HepG2 (cell line): ENCODE measurements around the gene XKR7. TPM values are rescaled to one million over a fixed set of nuclear protein-coding genes. Genes with fewer than 3 reads are reported as not detected.

Experiments
- ATAC-seq: fragments of 200-7000 bp; cut with Tn5 transposase; 3 replicates; pipeline ENCODE4 v1.9.1; 2020; ENCODE audit warnings: mild to moderate bottlenecking, moderate library complexity
- BruUV-seq: library from RNA; stranded (reverse); fragments of 400-500 nt; replicated peaks from 2 replicates; lab custom pipeline; 2021; lab: Mats Ljungman, UMichigan
- CTCF ChIA-PET: fragments of 300-600 bp; formaldehyde crosslinking; extraction: SDS; loops from one replicate; lab custom pipeline; 2021; ENCODE audit warnings: low total read pairs, inconsistent platforms, low intra/inter-chr PET ratio; lab: Yijun Ruan, JAX
- POLR2A ChIA-PET: fragments of 350-600 bp; sonication (Branson Sonifier 250); formaldehyde crosslinking; loops from one replicate; lab custom pipeline; 2020; ENCODE audit warnings: antibody characterized with exemption, inconsistent platforms; lab: Yijun Ruan, JAX
- DNase-seq: peaks from one replicate; pipeline ENCODE4 v3.0.0-alpha.2; 2015; ENCODE audit warnings: low spot score
- FAIRE-seq: peaks from 3 replicates; lab custom pipeline; 2011; peaks lifted over from hg19 to GRCh38; lab: Jason Lieb, UNC
- H2AFZ ChIP-seq: one replicate; pipeline ENCODE4 v1.6.1; 2011; ENCODE audit warnings: low read length, inconsistent platforms
- H3K27ac ChIP-seq: fragments of 300-600 bp; 3 replicates; pipeline ENCODE4 v1.8.0; 2011; ENCODE audit warnings: mixed run types, mild to moderate bottlenecking, mixed read lengths, low read length, inconsistent platforms; ENCODE audit not compliant: insufficient read depth; ENCODE audit errors: extremely low read length
- H3K27me3 ChIP-seq, 2 experiments: fragments of 200-600 bp in 1 of 2; 2 replicates in 1 of 2; 3 replicates in 1 of 2; pipeline versions ENCODE4 v1.6.0 to v1.8.0; 2011; ENCODE audit warnings: low read length in 2 of 2, mild to moderate bottlenecking in 2 of 2, moderate library complexity in 2 of 2, inconsistent platforms in 1 of 2; ENCODE audit not compliant: insufficient read depth in 2 of 2, control insufficient read depth in 1 of 2
- H3K36me3 ChIP-seq, 2 experiments: fragments of 200-600 bp in 1 of 2; replicated peaks in 1 of 2; 2 replicates in 1 of 2; 3 replicates in 1 of 2; pipeline versions ENCODE4 v1.5.1 to v1.8.0; 2011; ENCODE audit warnings: low read length in 2 of 2, inconsistent platforms in 1 of 2; ENCODE audit not compliant: insufficient read depth in 2 of 2, control insufficient read depth in 1 of 2
- H3K4me1 ChIP-seq: 2 replicates; pipeline ENCODE4 v1.5.1; 2012; ENCODE audit warnings: low read length, inconsistent platforms; ENCODE audit not compliant: insufficient read depth
- H3K4me2 ChIP-seq: 2 replicates; pipeline ENCODE4 v1.6.0; 2011; ENCODE audit warnings: low read depth, low read length, inconsistent platforms
- H3K4me3 ChIP-seq, 3 experiments: fragments of 200-600 bp in 1 of 3; sonication (generic), shearing (Covaris generic) in 1 of 3; replicated peaks in 1 of 3; 2 replicates each; pipeline ENCODE4 v1.5.1; 2011 to 2016; ENCODE audit warnings: low read length in 3 of 3, inconsistent platforms in 2 of 3, low read depth in 2 of 3, mild to moderate bottlenecking in 2 of 3, control low read depth in 1 of 3, mixed read lengths in 1 of 3; ENCODE audit not compliant: insufficient read depth in 1 of 3
- H3K79me2 ChIP-seq: one replicate; pipeline ENCODE4 v1.6.1; 2011; ENCODE audit warnings: low read length, inconsistent platforms; ENCODE audit not compliant: insufficient read depth
- H3K9ac ChIP-seq: 2 replicates; pipeline ENCODE4 v1.6.0; 2011; ENCODE audit warnings: mild to moderate bottlenecking, low read depth, low read length, inconsistent platforms; ENCODE audit not compliant: insufficient read depth
- H3K9me3 ChIP-seq: 2 replicates; pipeline ENCODE4 v1.5.1; 2012; ENCODE audit warnings: mild to moderate bottlenecking, low read length
- H4K20me1 ChIP-seq: 2 replicates; pipeline ENCODE4 v1.6.0; 2011; ENCODE audit warnings: inconsistent platforms, mild to moderate bottlenecking, low read length, moderate library complexity; ENCODE audit not compliant: insufficient read depth
- CBFB ChIP-seq: sonication (generic); formaldehyde crosslinking; IDR thresholded peaks from 2 replicates; pipeline ENCODE4 v1.4.0; 2020; ENCODE audit warnings: missing genetic modification reagents
- E2F1 ChIP-seq: sonication (generic); formaldehyde crosslinking; IDR thresholded peaks from 2 replicates; pipeline ENCODE4 v1.5.0; 2020; ENCODE audit warnings: missing genetic modification reagents
- FOXO4 ChIP-seq: sonication (generic); formaldehyde crosslinking; conservative IDR thresholded peaks from 2 replicates; pipeline ENCODE4 v1.8.1; 2023; ENCODE audit warnings: missing genetic modification reagents
- ISX ChIP-seq: sonication (generic); formaldehyde crosslinking; conservative IDR thresholded peaks from 2 replicates; pipeline ENCODE4 v1.5.0; 2020; ENCODE audit warnings: missing genetic modification reagents
- MAX ChIP-seq: IDR thresholded peaks from 2 replicates; pipeline ENCODE4 v1.6.1; 2012; ENCODE audit warnings: inconsistent platforms
- NR3C1 ChIP-seq: sonication (generic); formaldehyde crosslinking; IDR thresholded peaks from 2 replicates; pipeline ENCODE4 v1.4.0; 2020; ENCODE audit warnings: missing genetic modification reagents
- ZBED4 ChIP-seq: sonication (generic); formaldehyde crosslinking; IDR thresholded peaks from 2 replicates; pipeline ENCODE4 v1.4.0; 2020; ENCODE audit warnings: missing genetic modification reagents, borderline replicate concordance
- ZFP36 ChIP-seq: fragments of 150-350 bp; IDR thresholded peaks from 2 replicates; pipeline ENCODE4 v1.6.1; 2018; ENCODE audit warnings: borderline replicate concordance, low read length, low read depth; ENCODE audit not compliant: partially characterized antibody
- ZNF101 ChIP-seq: sonication (generic); formaldehyde crosslinking; IDR thresholded peaks from 2 replicates; pipeline ENCODE4 v1.4.0; 2020; ENCODE audit warnings: mild to moderate bottlenecking, low read depth, missing genetic modification reagents, borderline replicate concordance
- ZNF737 ChIP-seq: sonication (generic); formaldehyde crosslinking; IDR thresholded peaks from 2 replicates; pipeline ENCODE4 v1.5.0; 2020; ENCODE audit warnings: missing genetic modification reagents, mild to moderate bottlenecking, borderline replicate concordance
- ZNF841 ChIP-seq: sonication (generic); formaldehyde crosslinking; IDR thresholded peaks from 2 replicates; pipeline ENCODE4 v1.8.1; 2023; ENCODE audit warnings: missing genetic modification reagents, borderline replicate concordance
- WGBS: methylation state at CpG from one replicate; pipeline ENCODE4 v1.1.6; 2017; ENCODE audit warnings: low lambda C conversion rate; 5-methylcytosine and 5-hydroxymethylcytosine counted together
- in situ Hi-C: cut with HindIII; loops from 2 replicates; pipeline ENCODE4 v1.10.0; 2017; ENCODE audit warnings: low pct_unique_long_range_greater_than_20kb; ENCODE audit not compliant: extremely low pct_ligation_motif_present
- intact Hi-C: fragments of 100-400 bp; cut with micrococcal nuclease; formaldehyde crosslinking; loops from one replicate; pipeline ENCODE4 v1.10.0; 2022; ENCODE audit not compliant: unreplicated experiment
- polyA plus RNA-seq, 8 experiments: library from polyadenylated mRNA; depleted of rRNA in 3 of 8; stranded (reverse) in 7 of 8; unstranded in 1 of 8; fragments of >200 nt; fragmentation: Illumina TruSeq in 4 of 8; extraction: Trizol in 4 of 8; gene quantifications; 2 replicates each; pipeline versions ENCODE4 v1.2.1 to v1.2.3, GENCODE V29; 2011 to 2016; ENCODE audit warnings: low read depth in 4 of 8, missing spikeins in 1 of 8, mixed read lengths in 1 of 8; ENCODE audit not compliant: insufficient read depth in 1 of 8
- total RNA-seq, 5 experiments: library from RNA; depleted of rRNA; stranded (reverse); fragments of >200 nt; fragmentation: Illumina TruSeq; extraction: Trizol; gene quantifications; 2 replicates each; pipeline ENCODE4 v1.2.3, GENCODE V29; 2016; ENCODE audit warnings: low read depth in 1 of 5
- TF ChIP-seq, protein P1 (sequence below): sonication (generic); formaldehyde crosslinking; IDR thresholded peaks from 2 replicates; pipeline ENCODE4 v1.8.1; 2023; ENCODE audit warnings: mild to moderate bottlenecking, missing genetic modification reagents
- TF ChIP-seq, protein P2 (sequence below): IDR thresholded peaks from 2 replicates; pipeline ENCODE4 v1.6.1; 2016

Gene XKR7
- total and polyA plus RNA-seq, 2 of the 13 experiments (the other 11 are each of a cell fraction or from before 2014, with no cell fraction given): not detected

DNA sequence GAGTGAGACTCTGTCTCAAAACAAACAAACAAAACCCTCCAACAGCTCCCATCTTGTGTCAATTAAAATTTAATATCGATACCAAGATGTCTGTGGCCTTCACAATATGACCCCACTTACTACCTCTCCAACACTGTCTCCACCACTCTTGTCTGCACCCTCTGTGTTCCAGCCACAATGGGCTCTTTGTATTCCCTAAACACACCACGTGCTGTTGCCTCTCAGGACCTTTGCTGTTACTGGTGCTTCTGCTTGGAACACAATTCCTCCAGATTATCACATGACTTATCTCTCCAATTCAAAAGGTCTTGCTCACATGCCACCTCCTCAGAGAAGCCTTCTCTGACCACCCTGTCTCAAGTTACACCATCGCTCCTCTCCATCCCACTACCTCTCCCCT, 78.0 kb downstream of the XKR7 start (continued):
- TF ChIP-seq E2F1 (no peak), CBFB (no peak), ISX (CRISPR knock-in tag) (no peak), ZNF841 (no peak), NR3C1 (CRISPR knock-in tag) (no peak), MAX (0 out of 2 replicates have a peak, but pooled peaks have one; percentile 43)
- TF ChIP-seq, protein P1, sequence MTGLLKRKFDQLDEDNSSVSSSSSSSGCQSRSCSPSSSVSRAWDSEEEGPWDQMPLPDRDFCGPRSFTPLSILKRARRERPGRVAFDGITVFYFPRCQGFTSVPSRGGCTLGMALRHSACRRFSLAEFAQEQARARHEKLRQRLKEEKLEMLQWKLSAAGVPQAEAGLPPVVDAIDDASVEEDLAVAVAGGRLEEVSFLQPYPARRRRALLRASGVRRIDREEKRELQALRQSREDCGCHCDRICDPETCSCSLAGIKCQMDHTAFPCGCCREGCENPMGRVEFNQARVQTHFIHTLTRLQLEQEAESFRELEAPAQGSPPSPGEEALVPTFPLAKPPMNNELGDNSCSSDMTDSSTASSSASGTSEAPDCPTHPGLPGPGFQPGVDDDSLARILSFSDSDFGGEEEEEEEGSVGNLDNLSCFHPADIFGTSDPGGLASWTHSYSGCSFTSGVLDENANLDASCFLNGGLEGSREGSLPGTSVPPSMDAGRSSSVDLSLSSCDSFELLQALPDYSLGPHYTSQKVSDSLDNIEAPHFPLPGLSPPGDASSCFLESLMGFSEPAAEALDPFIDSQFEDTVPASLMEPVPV: no peak
- TF ChIP-seq, protein P2, sequence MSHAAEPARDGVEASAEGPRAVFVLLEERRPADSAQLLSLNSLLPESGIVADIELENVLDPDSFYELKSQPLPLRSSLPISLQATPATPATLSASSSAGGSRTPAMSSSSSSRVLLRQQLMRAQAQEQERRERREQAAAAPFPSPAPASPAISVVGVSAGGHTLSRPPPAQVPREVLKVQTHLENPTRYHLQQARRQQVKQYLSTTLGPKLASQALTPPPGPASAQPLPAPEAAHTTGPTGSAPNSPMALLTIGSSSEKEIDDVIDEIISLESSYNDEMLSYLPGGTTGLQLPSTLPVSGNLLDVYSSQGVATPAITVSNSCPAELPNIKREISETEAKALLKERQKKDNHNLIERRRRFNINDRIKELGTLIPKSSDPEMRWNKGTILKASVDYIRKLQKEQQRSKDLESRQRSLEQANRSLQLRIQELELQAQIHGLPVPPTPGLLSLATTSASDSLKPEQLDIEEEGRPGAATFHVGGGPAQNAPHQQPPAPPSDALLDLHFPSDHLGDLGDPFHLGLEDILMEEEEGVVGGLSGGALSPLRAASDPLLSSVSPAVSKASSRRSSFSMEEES (CRISPR knock-in tag): peak; percentile 40; the same call in 1 of the 2 replicates
- TF ChIP-seq, all 625 proteins: peak for 8

- H3K9ac ChIP-seq: no peak overlapping the region
- H3K27me3 ChIP-seq: peaks cover 19 to 57% of the 10 kb centered on the region in 2 experiments
- POLR2A ChIA-PET: no interaction called here
- peaks cover 8% of the 10 kb centered on the region; the same call in 1 of the 2 replicates for H3K4me1 ChIP-seq
- BruUV-seq: no TSS peak
- H3K27ac ChIP-seq: no peak overlapping the region
- 37% methylated on average over 4 of the region's 4 CpGs for WGBS
- DNase-seq (no peak), ATAC-seq (no peak), FAIRE-seq (no peak)
- CTCF ChIA-PET: no interaction called here
- no peaks in the 10 kb centered on the region for H3K79me2 ChIP-seq
- no peak overlapping the region for H3K4me2 ChIP-seq
- in situ Hi-C loops: no loop called here
- intact Hi-C loops: no loop called here
- H3K36me3 ChIP-seq: no peaks in the 10 kb centered on the region
- no peaks in the 10 kb centered on the region for H3K9me3 ChIP-seq
- no peaks in the 10 kb centered on the region; the same call in 1 of the 2 replicates for H4K20me1 ChIP-seq
- H3K4me3 ChIP-seq: no peak overlapping the region
- no peak overlapping the region for H2AFZ ChIP-seq
- TF ChIP-seq ZNF737 (no peak), ZNF101 (CRISPR knock-in tag) (no peak), FOXO4 (CRISPR knock-in tag) (no peak), ZFP36 (no peak), ZBED4 (CRISPR knock-in tag) (no peak)
Measured at GRCh38 chr20:32050324-32050841, 82.4 kb downstream of the XKR7 start.
